Loucy (cell line): ENCODE data around the gene ARHGEF39.

Experiments used
- CTCF ChIP-seq: fragments of 200-600 bp; sonication (generic); conservative IDR thresholded peaks from 2 replicates; pipeline ENCODE4 v1.5.1; 2014; ENCODE audit warnings: mild to moderate bottlenecking, antibody characterized with exemption, low read length
- EZH2phosphoT487 ChIP-seq: fragments of 200-600 bp; IDR thresholded peaks from 2 replicates; pipeline ENCODE4 v1.6.1; 2018; ENCODE audit warnings: antibody characterized with exemption, mild to moderate bottlenecking, moderate library complexity, borderline replicate concordance

GRCh38 chr9:35643046-35643445 lies 21.9 kb downstream of the ARHGEF39 start:
- TF ChIP-seq CTCF (no peak), EZH2phosphoT487 (no peak)
